GM12801 (cell line): Measurements from ENCODE around the gene CFAP54.

ENCODE experiments used
- CTCF ChIP-seq: IDR thresholded peaks from one replicate; pipeline ENCODE4 v1.5.1; 2011; ENCODE audit warnings: control low read depth; ENCODE audit not compliant: insufficient read length; ENCODE audit errors: extremely low read depth

The CFAP54 gene

GRCh38 chr12:96466939-96467751, 22.2 kb upstream of the CFAP54 start:
- no peak for TF ChIP-seq CTCF

DNA sequence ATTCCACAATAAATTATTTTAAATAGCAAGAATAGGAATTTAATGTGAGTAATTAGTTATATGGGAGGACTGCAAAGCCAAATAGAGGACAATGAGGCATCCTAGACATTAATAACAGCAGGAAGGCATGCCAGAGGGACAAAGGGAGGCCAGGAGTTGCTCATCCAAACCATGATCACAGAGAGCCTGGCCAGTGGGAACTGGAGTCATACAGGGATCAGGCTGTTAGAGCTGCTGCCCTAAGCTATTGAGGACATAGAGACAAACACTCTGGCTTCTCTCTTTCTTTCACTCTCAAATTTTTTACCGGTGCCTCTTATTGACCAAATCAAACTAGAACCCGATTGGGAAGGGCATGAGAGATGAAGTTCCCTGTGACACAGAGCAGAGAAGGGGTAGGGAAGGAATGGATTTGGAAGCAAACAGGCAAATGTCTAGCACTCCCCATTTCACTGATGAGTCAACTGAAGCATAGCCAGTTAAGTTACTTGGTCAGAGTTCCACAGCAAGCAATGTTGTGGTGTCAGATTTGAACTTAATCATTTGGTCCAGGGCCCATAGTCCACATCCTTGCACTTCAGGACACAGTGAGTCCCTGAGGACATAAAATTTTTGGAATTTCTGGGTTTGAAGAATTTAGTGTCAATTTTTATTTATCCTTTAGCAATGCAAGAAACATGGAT, 17.9 kb upstream of the CFAP54 start:
- no peak for TF ChIP-seq CTCF

DNA sequence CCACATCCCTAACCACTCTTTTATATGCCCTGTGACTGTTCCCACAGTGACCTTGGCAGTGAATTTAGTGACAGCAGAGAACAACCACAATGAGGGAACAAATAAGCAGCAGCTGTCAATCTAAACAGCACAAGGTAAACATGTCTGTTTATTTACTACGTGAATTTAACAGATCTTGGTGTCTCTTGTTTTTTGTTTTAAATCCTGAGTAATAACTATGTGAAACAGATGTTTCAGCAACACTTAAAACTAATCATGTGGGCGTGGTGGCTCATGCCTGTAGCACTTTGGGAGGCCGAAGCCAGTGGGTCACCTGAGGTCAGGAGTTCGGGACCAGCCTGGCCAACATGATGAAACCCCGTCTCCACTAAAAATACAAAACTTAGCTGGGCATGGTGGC, 17.0 kb upstream of the CFAP54 start:
- no peak for TF ChIP-seq CTCF

DNA sequence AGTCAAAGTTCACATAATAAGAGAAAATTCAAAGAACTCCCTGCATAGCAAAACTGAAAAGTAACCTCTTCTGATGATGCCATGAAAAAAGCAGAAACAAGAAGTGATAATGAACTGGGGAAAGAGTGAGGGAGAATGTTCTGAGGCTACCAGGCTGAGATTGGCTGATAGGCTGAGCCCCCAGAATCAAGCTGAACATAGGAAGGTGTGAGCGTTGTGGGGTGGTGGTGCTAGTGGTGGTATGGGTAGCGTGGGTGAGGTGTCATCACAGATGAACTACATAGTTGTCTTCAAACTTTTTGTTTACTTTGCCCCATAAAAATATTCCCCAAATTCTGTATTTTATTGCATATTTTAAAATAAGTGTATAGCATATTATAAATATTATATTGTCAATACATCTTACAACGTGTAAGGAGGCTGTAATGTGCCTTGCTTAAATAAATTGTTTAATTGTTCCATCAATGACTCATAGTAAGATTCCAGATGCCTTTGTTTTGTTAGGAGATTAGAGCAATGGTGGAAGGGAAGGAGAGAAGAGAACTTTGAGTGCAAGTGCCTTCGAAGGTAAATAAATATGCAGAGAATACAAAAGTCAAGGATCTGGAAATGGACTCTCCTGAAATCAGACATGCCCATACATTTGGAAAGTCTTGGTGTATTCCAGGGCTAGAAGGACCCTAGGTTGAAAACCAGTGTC, 15.8 kb upstream of the CFAP54 start:
- no peak for TF ChIP-seq CTCF

DNA sequence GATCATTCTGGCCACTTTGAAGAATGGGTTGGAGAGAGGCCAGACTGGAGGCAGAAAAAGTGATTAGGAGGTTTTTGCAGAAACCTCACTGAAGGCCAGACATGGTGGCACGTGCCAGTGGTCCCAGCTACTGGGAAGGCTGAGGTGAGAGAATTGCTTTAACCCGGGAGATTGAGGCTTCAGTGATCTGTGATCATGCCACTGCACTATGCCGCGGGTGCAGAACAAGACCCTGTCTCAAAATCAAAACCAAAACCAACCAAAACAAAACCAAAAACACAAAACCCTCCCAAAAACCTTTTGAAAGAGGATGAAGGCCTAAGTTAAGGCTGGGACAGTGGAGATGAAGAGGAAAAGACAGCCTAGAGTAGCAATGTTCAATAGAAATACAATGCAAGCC, 15.2 kb upstream of the CFAP54 start:
- TF ChIP-seq CTCF = no peak

DNA sequence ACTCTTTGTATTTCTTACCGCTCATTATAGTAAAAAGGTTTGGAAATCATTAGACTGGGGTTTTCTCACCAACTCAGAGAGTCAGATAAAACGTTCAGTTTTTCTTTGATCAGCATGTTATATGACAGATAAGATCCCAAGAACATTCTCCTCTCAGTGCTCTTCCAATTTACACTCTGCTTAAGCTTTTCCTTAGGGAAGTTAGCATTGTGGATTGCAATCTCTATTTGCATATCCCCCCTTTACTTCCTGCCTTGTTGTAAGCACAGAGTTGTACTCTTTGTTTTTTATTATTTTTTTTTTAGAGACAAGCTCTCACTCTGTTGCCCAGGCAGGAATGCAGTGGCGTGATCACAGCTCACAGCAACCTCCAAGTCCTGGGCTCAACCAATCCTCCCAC, 11.4 kb upstream of the CFAP54 start:
- TF ChIP-seq CTCF = no peak

GRCh38 chr12:96482086-96482485, 7.3 kb upstream of the CFAP54 start:
- no peak for TF ChIP-seq CTCF
